ENCODE measurements around the gene TTC9C. TPM values are rescaled to one million over a fixed set of nuclear protein-coding genes. Genes with fewer than 3 reads are reported as not detected.
A peak's percentile ranks its signal among the peaks of the same experiment; 100 is the strongest.

TTC9C gene
- total and polyA plus RNA-seq, 2 of the 13 experiments (the other 11 are each of a cell fraction or from before 2014, with no cell fraction given) = 28.0 to 36.4 TPM

DNA sequence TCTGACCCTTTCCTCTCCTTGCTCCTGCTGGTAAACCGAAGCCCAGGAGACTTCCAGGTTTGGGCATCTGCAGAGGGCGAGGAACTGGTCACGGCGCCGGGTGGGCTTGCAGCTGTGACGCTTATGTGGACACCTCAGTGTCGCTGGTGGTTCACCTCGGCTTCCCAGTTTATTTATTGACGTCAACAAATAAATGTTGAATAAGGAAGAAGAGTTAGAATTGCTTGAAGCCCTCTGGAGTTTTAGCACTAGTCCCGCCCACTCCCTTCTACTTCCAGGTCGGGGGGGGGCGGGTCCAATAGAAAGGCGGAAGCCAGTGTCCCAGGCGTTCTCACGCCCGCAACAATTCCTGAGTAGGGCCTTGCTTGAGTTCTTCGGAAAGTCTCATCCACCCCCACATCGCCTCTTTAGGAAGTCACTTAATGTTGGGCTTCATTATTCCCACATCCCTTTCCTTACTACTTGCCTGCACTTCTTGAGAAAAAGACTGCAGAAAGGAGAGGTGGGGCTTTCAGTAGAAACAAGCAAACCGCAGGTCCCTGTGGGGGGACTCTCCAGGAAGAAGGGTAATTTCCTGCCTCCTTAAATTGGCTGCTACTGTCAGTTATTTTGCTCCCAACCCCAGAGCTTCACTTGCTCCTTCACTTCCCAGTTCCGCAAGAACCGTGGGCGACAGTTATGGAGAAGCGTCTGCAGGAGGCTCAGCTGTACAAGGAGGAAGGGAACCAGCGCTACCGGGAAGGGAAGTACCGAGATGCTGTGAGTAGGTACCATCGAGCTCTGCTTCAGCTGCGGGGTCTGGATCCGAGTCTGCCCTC lies at the start of gene TTC9C (continued):
- TF ChIP-seq ZNF768 (CRISPR knock-in tag; IDR thresholded peaks at IDR 0.05) (peak; percentile 42; the same call in 1 of the 2 replicates), HIVEP1 (CRISPR knock-in tag; IDR thresholded peaks at IDR 0.05) (no peak), PHF8 (CRISPR knock-in tag; IDR thresholded peaks at IDR 0.05) (peak; percentile 77), PHF5A (CRISPR knock-in tag; IDR thresholded peaks at IDR 0.05; ENCODE audit: low read depth, unreplicated experiment) (peak; percentile 32), ARNT (IDR thresholded peaks at IDR 0.05) (no peak), NCOR1 (IDR thresholded peaks at IDR 0.05; ENCODE audit: borderline replicate concordance, low read length) (peak; percentile 21; the same call in 1 of the 2 replicates)

DNA sequence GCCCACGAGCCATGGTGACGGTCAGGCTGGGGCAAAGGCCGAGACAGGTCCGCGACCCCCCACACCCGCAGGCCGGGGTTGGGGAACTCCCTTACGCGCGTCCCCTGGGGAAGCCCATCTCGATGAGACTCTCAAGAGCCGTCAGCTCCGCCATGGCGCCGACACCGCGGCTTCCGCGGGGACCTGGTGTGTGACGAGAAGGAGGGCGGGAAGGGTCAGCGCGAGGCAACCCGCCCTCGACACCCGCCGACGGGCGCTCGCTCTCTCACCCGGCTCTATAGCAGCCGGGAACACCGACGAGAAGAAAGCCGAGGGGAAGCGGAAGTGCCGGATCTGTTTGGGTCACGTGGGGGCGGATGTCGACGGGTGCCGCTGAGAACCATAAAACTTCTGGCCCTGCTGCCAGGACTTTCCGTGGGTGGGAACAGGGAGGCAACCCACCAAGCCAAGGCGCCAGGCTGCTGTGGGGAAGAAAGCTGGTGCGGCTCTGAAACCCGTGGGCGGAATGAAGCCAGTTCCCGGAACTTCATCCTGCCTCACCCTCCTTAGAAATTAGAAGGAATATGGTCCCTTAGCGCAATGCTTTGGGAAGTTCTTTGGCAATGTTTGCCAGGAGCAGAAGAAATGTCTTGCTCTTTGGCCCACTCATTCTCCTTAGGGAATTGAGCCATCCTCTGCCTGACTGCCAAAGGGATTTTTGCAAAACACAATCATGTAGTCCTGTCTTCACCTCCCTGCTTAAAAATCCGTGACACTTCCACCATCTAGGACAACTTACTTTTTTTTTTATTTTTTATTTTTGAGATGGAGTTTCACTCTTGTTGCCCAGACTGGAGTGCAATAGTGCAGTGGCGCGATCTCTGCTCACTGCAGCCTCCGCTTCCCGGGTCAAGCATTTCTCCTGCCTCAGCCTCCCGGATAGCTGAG lies 49.3 kb upstream of the TTC9C start, which contains the start of gene UBXN1:
TSS of gene UBXN1 (minus strand) at position 304 of the 927 bp plus-strand sequence. CDS start at position 154, 150 bp downstream.
- POLR2A ChIA-PET = interaction anchor here (1.1 to 3.6 kb wide), 7 partner anchors 9 to 177 kb away, joined by 3 to 54 read pairs (median 19); partner anchors contain the start of genes C11orf98, CSKMT, HNRNPUL2 and LBHD1
- H2AFZ ChIP-seq (ENCODE audit: low read length) = peak within 1 kb of the TSS; percentile 91
- no peaks in the 10 kb centered on the region for H3K27me3 ChIP-seq (ENCODE audit: control insufficient read depth in 1 of 2, insufficient read depth in 2 of 2, low read length in 2 of 2)
- peak; percentile 79 for DNase-seq (ENCODE audit: low spot score)
- peaks cover 37% of the 10 kb centered on the region for H3K4me1 ChIP-seq (ENCODE audit: insufficient read depth, low read length)
- peak; percentile 79 for ATAC-seq
- intact Hi-C loops (cut with micrococcal nuclease; ENCODE audit: unreplicated experiment) (no loop called here), in situ Hi-C loops (cut with HindIII; ENCODE audit: extremely low pct_ligation_motif_present, low pct_unique_long_range_greater_than_20kb) (no loop called here)
- H3K27ac ChIP-seq (ENCODE audit: extremely low read length, insufficient read depth, low read length) = peak within 1 kb of the TSS; percentile 86
- H3K4me2 ChIP-seq (ENCODE audit: low read depth, low read length) = peak within 1 kb of the TSS; percentile 98
- peak within 1 kb of the TSS; percentile 94 for H3K9ac ChIP-seq (ENCODE audit: insufficient read depth, low read depth, low read length)
- H3K4me3 ChIP-seq (replicated peaks in 1 of 3; ENCODE audit: insufficient read depth in 1 of 3, low read depth in 2 of 3, low read length in 3 of 3) = peak within 1 kb of the TSS; percentile 88 to 98 (median 94)
- WGBS (ENCODE audit: low lambda C conversion rate) = 19% methylated on average over 14 of the region's 55 CpGs
- H4K20me1 ChIP-seq (ENCODE audit: insufficient read depth, low read length) = no peaks in the 10 kb centered on the region
- peak; percentile 72 for FAIRE-seq
- BruUV-seq (replicated peaks) = TSS peak; percentile 81
- CTCF ChIA-PET (ENCODE audit: low intra/inter-chr PET ratio, low total read pairs) = no interaction called here
- peaks cover 0 to 7% of the 10 kb centered on the region in 2 experiments; a peak in 1 of 5 replicates for H3K36me3 ChIP-seq (replicated peaks in 1 of 2; ENCODE audit: control insufficient read depth in 1 of 2, insufficient read depth in 2 of 2, low read length in 2 of 2)
- H3K79me2 ChIP-seq (ENCODE audit: insufficient read depth, low read length) = peaks cover 8% of the 10 kb centered on the region
- no peaks in the 10 kb centered on the region for H3K9me3 ChIP-seq (ENCODE audit: low read length)
- TF ChIP-seq POLR2AphosphoS2 (IDR thresholded peaks at IDR 0.05; ENCODE audit: low read depth, low read length) (no peak), TOPORS (CRISPR knock-in tag; IDR thresholded peaks at IDR 0.05) (0 out of 2 replicates have a peak, but pooled peaks have one; percentile 80), ZNF75D (CRISPR knock-in tag; IDR thresholded peaks at IDR 0.05; ENCODE audit: borderline replicate concordance) (no peak), RBM22 (optimal IDR thresholded peaks at IDR 0.05; ENCODE audit: low read length) (no peak), ZEB1 (IDR thresholded peaks at IDR 0.05; ENCODE audit: insufficient replicate concordance, low read depth) (no peak), SRSF4 (IDR thresholded peaks at IDR 0.05; ENCODE audit: low read depth, low read length, poor library complexity, severe bottlenecking) (no peak), ZBTB38 (CRISPR knock-in tag; IDR thresholded peaks at IDR 0.05) (peak; percentile 42; the same call in 1 of the 2 replicates), ZNF749 (CRISPR knock-in tag; IDR thresholded peaks at IDR 0.05; ENCODE audit: borderline replicate concordance) (0 out of 2 replicates have a peak, but pooled peaks have one; percentile 21), MBNL3 (CRISPR knock-in tag; conservative IDR thresholded peaks at IDR 0.05) (no peak)
- TF ChIP-seq, protein P1, sequence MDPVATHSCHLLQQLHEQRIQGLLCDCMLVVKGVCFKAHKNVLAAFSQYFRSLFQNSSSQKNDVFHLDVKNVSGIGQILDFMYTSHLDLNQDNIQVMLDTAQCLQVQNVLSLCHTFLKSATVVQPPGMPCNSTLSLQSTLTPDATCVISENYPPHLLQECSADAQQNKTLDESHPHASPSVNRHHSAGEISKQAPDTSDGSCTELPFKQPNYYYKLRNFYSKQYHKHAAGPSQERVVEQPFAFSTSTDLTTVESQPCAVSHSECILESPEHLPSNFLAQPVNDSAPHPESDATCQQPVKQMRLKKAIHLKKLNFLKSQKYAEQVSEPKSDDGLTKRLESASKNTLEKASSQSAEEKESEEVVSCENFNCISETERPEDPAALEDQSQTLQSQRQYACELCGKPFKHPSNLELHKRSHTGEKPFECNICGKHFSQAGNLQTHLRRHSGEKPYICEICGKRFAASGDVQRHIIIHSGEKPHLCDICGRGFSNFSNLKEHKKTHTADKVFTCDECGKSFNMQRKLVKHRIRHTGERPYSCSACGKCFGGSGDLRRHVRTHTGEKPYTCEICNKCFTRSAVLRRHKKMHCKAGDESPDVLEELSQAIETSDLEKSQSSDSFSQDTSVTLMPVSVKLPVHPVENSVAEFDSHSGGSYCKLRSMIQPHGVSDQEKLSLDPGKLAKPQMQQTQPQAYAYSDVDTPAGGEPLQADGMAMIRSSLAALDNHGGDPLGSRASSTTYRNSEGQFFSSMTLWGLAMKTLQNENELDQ (CRISPR knock-in tag; IDR thresholded peaks at IDR 0.05; ENCODE audit: borderline replicate concordance) = no peak
- TF ChIP-seq, protein P2, sequence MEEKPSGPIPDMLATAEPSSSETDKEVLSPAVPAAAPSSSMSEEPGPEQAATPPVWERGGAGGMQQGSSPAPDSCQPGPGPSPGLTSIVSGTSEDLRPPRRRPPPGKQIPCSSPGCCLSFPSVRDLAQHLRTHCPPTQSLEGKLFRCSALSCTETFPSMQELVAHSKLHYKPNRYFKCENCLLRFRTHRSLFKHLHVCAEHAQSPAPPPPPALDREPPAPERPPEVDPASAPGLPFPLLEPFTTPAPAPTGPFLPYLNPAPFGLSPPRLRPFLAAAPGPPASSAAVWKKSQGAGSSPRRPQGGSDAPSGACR (CRISPR knock-in tag; IDR thresholded peaks at IDR 0.05) = peak; percentile 71
